ENCODE data around the gene FGD4.

Gene FGD4

DNA sequence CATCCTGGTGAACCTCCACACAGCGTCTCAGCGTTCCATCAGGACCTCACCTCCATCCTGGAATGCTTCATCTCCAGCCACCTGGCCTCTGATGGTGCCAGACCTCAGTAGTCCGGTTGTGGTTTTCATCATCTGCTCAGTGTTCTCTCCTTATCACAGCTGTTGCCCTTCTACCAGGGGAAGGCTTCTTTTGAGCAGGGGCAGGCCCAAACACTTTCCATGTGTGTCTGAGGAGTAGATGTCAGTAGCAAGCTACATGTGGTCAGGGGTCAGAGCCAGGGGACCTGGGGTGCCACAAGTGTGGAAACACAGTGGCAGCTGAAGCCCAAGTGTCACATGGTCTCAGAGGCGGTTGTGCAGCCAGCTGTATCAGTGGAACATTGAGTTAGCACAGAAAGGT, 30.2 kb upstream of the FGD4 start:
- WGBS, 2 donors (ENCODE audit: extremely low coverage in 2 of 2, insufficient read length in 2 of 2, insufficient replicate concordance in 1 of 2): no CpG with 5 or more reads among the region's 4 CpGs

DNA sequence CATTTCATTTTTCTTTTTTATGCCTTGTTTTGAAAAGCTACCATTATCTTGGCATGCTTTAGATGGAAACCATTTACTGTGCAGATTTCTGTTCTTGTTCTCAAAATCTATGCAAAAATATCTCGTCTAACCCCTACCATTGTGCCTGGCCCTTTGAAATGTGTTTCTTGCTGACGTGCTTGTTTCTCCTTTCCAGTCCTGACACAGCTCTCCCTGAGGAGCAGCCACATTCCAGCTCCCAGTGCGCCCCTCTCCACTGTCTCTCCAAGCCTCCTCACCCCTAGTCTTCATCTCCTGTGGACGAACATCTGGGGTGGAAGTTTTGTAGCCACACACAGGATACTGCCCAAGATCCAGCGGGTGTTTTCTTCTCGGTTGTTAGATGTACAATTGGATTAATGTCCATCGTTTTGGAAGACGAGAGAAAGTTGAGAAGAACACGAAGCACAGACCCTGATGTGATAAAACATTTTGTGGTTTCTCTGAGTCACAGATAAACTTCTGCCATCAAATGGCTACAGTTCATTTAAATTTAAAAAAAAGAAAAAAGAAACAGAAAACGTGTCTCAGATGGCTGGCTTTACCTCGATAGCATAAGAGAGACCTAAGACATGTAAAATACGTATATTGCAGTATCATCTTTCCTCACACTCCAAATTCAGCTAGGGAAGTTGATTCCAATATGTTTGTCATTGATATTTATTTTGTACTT, 21.9 kb upstream of the FGD4 start:
- Histone ChIP-seq H3K79me1 (ENCODE audit: low read depth, low read length) (no peaks in the 10 kb centered on the region), H3K9me3 (replicated peaks in 1 of 2; ENCODE audit: control insufficient read depth in 2 of 2, insufficient read depth in 1 of 2, low read depth in 1 of 2, low read length in 2 of 2) (no peaks in the 10 kb centered on the region), H3K4ac (ENCODE audit: low read length) (no peak overlapping the region), H3K36me3 (replicated peaks in 1 of 2; ENCODE audit: control insufficient read depth in 2 of 2, insufficient read depth in 2 of 2, low read length in 2 of 2) (no peaks in the 10 kb centered on the region), H2AFZ (ENCODE audit: low read length) (no peak overlapping the region), H3K14ac (ENCODE audit: low read length) (no peak overlapping the region), H2BK120ac (ENCODE audit: low read depth, low read length) (no peak overlapping the region), H2BK15ac (ENCODE audit: low read length) (no peak overlapping the region), H4K8ac (ENCODE audit: low read depth, low read length) (no peak overlapping the region), H3K4me1 (ENCODE audit: control insufficient read depth in 2 of 2, insufficient read depth in 1 of 2, low read depth in 1 of 2, low read length in 2 of 2) (peaks cover 0 to 2% of the 10 kb centered on the region in 2 donors), H3K4me2 (ENCODE audit: insufficient read depth, low read length, poor library complexity, severe bottlenecking) (no peak overlapping the region), H2AK5ac (ENCODE audit: low read depth, low read length) (no peak overlapping the region), H3K18ac (ENCODE audit: low read length) (peak overlapping the region; percentile 23), H2BK12ac (ENCODE audit: low read length) (no peak overlapping the region), H4K91ac (ENCODE audit: low read depth, low read length, poor library complexity) (no peak overlapping the region), H3K23ac (ENCODE audit: low read depth, low read length, poor library complexity) (no peak overlapping the region), H3K9ac (ENCODE audit: low read depth, low read length, poor library complexity) (no peak overlapping the region), H3K27me3 (ENCODE audit: control insufficient read depth in 3 of 3, insufficient read depth in 3 of 3, low read depth in 1 of 3, low read length in 3 of 3) (no peaks in the 10 kb centered on the region), H3K27ac (replicated peaks; ENCODE audit: low read length) (no peak overlapping the region), H2BK5ac (ENCODE audit: low read length) (no peak overlapping the region), H3K4me3 (ENCODE audit: low read length in 2 of 2) (no peak overlapping the region)
- no peak for DNase-seq (ENCODE audit: low spot score)
- WGBS, 2 donors (ENCODE audit: extremely low coverage in 2 of 2, insufficient read length in 2 of 2, insufficient replicate concordance in 1 of 2): no CpG with 5 or more reads among the region's 12 CpGs

More for the DNA sequence above, 30.2 kb upstream of the FGD4 start:
- Histone ChIP-seq H3K9ac (ENCODE audit: low read depth, low read length, poor library complexity) (peak overlapping the region; percentile 66), H3K27me3 (ENCODE audit: control insufficient read depth in 3 of 3, insufficient read depth in 3 of 3, low read depth in 1 of 3, low read length in 3 of 3) (no peaks in the 10 kb centered on the region), H3K27ac (replicated peaks; ENCODE audit: low read length) (no peak overlapping the region), H3K9me3 (replicated peaks in 1 of 2; ENCODE audit: control insufficient read depth in 2 of 2, insufficient read depth in 1 of 2, low read depth in 1 of 2, low read length in 2 of 2) (peaks cover 0 to 2% of the 10 kb centered on the region in 2 donors), H3K36me3 (replicated peaks in 1 of 2; ENCODE audit: control insufficient read depth in 2 of 2, insufficient read depth in 2 of 2, low read length in 2 of 2) (no peaks in the 10 kb centered on the region), H3K23ac (ENCODE audit: low read depth, low read length, poor library complexity) (no peak overlapping the region), H3K4me3 (ENCODE audit: low read length in 2 of 2) (no peak overlapping the region), H3K14ac (ENCODE audit: low read length) (peak overlapping the region; percentile 73), H3K4me2 (ENCODE audit: insufficient read depth, low read length, poor library complexity, severe bottlenecking) (no peak overlapping the region), H2BK120ac (ENCODE audit: low read depth, low read length) (no peak overlapping the region), H3K4me1 (ENCODE audit: control insufficient read depth in 2 of 2, insufficient read depth in 1 of 2, low read depth in 1 of 2, low read length in 2 of 2) (peaks cover 0 to 4% of the 10 kb centered on the region in 2 donors), H4K8ac (ENCODE audit: low read depth, low read length) (no peak overlapping the region), H3K4ac (ENCODE audit: low read length) (no peak overlapping the region), H2BK12ac (ENCODE audit: low read length) (no peak overlapping the region), H4K91ac (ENCODE audit: low read depth, low read length, poor library complexity) (no peak overlapping the region), H2AK5ac (ENCODE audit: low read depth, low read length) (no peak overlapping the region), H2BK5ac (ENCODE audit: low read length) (no peak overlapping the region), H2BK15ac (ENCODE audit: low read length) (no peak overlapping the region), H3K18ac (ENCODE audit: low read length) (no peak overlapping the region), H3K79me1 (ENCODE audit: low read depth, low read length) (no peaks in the 10 kb centered on the region), H2AFZ (ENCODE audit: low read length) (no peak overlapping the region)
- DNase-seq (ENCODE audit: low spot score): no peak

DNA sequence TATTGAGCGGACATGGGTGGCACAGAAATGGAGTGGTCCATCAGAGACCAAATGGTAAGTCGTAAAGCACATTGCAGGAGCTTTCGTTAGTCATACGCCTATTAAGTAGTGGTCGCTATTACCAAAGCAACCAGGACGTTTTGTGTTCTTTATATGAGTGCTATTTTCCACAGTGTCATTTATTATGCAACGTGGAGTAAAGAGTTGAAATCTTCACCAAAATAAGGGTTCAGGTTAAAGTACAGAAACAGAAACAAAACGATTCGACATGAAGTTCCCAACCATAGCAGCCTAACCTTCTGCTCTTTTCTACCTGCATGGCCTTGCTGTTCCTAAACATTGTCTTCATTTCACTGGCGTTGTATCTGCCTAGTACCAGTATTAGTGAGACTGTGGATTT, 20.1 kb upstream of the FGD4 start:
- H3K79me1 ChIP-seq (ENCODE audit: low read depth, low read length): no peaks in the 10 kb centered on the region
- no peak overlapping the region for H3K4me2 ChIP-seq (ENCODE audit: insufficient read depth, low read length, poor library complexity, severe bottlenecking)
- no peak overlapping the region for H2BK120ac ChIP-seq (ENCODE audit: low read depth, low read length)
- H2BK12ac ChIP-seq (ENCODE audit: low read length): no peak overlapping the region
- no peak overlapping the region for H2AK5ac ChIP-seq (ENCODE audit: low read depth, low read length)
- H3K18ac ChIP-seq (ENCODE audit: low read length): no peak overlapping the region
- H3K4ac ChIP-seq (ENCODE audit: low read length): no peak overlapping the region
- H4K91ac ChIP-seq (ENCODE audit: low read depth, low read length, poor library complexity): no peak overlapping the region
- no peaks in the 10 kb centered on the region for H3K27me3 ChIP-seq (ENCODE audit: control insufficient read depth in 3 of 3, insufficient read depth in 3 of 3, low read depth in 1 of 3, low read length in 3 of 3)
- H3K4me1 ChIP-seq (ENCODE audit: control insufficient read depth in 2 of 2, insufficient read depth in 1 of 2, low read depth in 1 of 2, low read length in 2 of 2): peaks cover 0 to 2% of the 10 kb centered on the region in 2 donors
- H2BK5ac ChIP-seq (ENCODE audit: low read length): no peak overlapping the region
- no peak overlapping the region for H2AFZ ChIP-seq (ENCODE audit: low read length)
- no peak overlapping the region for H3K9ac ChIP-seq (ENCODE audit: low read depth, low read length, poor library complexity)
- H3K9me3 ChIP-seq (replicated peaks in 1 of 2; ENCODE audit: control insufficient read depth in 2 of 2, insufficient read depth in 1 of 2, low read depth in 1 of 2, low read length in 2 of 2): no peaks in the 10 kb centered on the region
- H3K36me3 ChIP-seq (replicated peaks in 1 of 2; ENCODE audit: control insufficient read depth in 2 of 2, insufficient read depth in 2 of 2, low read length in 2 of 2): no peaks in the 10 kb centered on the region
- no CpG with 5 or more reads among the region's 10 CpGs for WGBS, 2 donors (ENCODE audit: extremely low coverage in 2 of 2, insufficient read length in 2 of 2, insufficient replicate concordance in 1 of 2)
- H3K4me3 ChIP-seq (ENCODE audit: low read length in 2 of 2): no peak overlapping the region
- no peak overlapping the region for H3K14ac ChIP-seq (ENCODE audit: low read length)
- DNase-seq (ENCODE audit: low spot score): no peak
- H2BK15ac ChIP-seq (ENCODE audit: low read length): no peak overlapping the region
- H4K8ac ChIP-seq (ENCODE audit: low read depth, low read length): no peak overlapping the region
- H3K27ac ChIP-seq (replicated peaks; ENCODE audit: low read length): no peak overlapping the region
- H3K23ac ChIP-seq (ENCODE audit: low read depth, low read length, poor library complexity): no peak overlapping the region

DNA sequence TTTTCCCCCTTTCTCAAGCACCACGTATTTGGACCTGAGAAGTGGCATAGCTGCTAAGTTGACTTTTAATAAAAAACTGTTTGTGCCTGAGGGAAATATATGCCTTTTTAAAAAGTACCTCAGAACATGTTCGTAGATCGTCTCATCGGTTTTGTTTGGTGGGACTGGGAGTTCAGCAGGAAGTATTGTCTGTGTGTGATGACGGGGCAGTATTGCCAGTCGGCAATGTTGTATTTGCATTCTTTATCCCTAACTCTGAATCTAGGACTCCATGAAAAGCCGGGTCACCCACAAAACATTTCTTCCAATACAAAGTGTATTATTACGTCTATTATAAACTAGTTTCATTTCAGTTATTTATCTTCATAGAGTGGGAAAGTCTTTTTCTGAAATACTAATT, 19.7 kb upstream of the FGD4 start:
- H3K4ac ChIP-seq (ENCODE audit: low read length): no peak overlapping the region

More for the DNA sequence above, 19.7 kb upstream of the FGD4 start:
- Histone ChIP-seq H2AK5ac (ENCODE audit: low read depth, low read length) (no peak overlapping the region), H3K27ac (replicated peaks; ENCODE audit: low read length) (no peak overlapping the region), H4K91ac (ENCODE audit: low read depth, low read length, poor library complexity) (no peak overlapping the region), H3K18ac (ENCODE audit: low read length) (no peak overlapping the region), H2AFZ (ENCODE audit: low read length) (no peak overlapping the region), H3K14ac (ENCODE audit: low read length) (no peak overlapping the region), H2BK5ac (ENCODE audit: low read length) (no peak overlapping the region), H3K27me3 (ENCODE audit: control insufficient read depth in 3 of 3, insufficient read depth in 3 of 3, low read depth in 1 of 3, low read length in 3 of 3) (no peaks in the 10 kb centered on the region), H3K4me2 (ENCODE audit: insufficient read depth, low read length, poor library complexity, severe bottlenecking) (no peak overlapping the region), H2BK12ac (ENCODE audit: low read length) (no peak overlapping the region), H3K4me1 (ENCODE audit: control insufficient read depth in 2 of 2, insufficient read depth in 1 of 2, low read depth in 1 of 2, low read length in 2 of 2) (peaks cover 0 to 2% of the 10 kb centered on the region in 2 donors), H3K9me3 (replicated peaks in 1 of 2; ENCODE audit: control insufficient read depth in 2 of 2, insufficient read depth in 1 of 2, low read depth in 1 of 2, low read length in 2 of 2) (no peaks in the 10 kb centered on the region), H3K36me3 (replicated peaks in 1 of 2; ENCODE audit: control insufficient read depth in 2 of 2, insufficient read depth in 2 of 2, low read length in 2 of 2) (no peaks in the 10 kb centered on the region), H3K23ac (ENCODE audit: low read depth, low read length, poor library complexity) (no peak overlapping the region), H4K8ac (ENCODE audit: low read depth, low read length) (no peak overlapping the region), H3K9ac (ENCODE audit: low read depth, low read length, poor library complexity) (no peak overlapping the region), H3K4me3 (ENCODE audit: low read length in 2 of 2) (no peak overlapping the region), H3K79me1 (ENCODE audit: low read depth, low read length) (no peaks in the 10 kb centered on the region), H2BK15ac (ENCODE audit: low read length) (no peak overlapping the region), H2BK120ac (ENCODE audit: low read depth, low read length) (no peak overlapping the region)
- WGBS, 2 donors (ENCODE audit: extremely low coverage in 2 of 2, insufficient read length in 2 of 2, insufficient replicate concordance in 1 of 2): no CpG with 5 or more reads among the region's 8 CpGs
- no peak for DNase-seq (ENCODE audit: low spot score)

Data from neuronal stem cell (in vitro differentiated cells).